K562 (cell line): ENCODE results near the gene EIF3I. TPM values are rescaled to one million over a fixed set of nuclear protein-coding genes. Genes with fewer than 3 reads are reported as not detected.

Experiments used
- ATAC-seq: fragments of 200-7000 bp; cut with Tn5 transposase; 3 replicates; pipeline ENCODE4 v1.9.1; 2020; ENCODE audit warnings: moderate library complexity
- Bru-seq: library from RNA; stranded (reverse); fragments of 400-500 nt; gene quantifications from one replicate; lab custom pipeline; 2021; lab: Mats Ljungman, UMichigan
- BruChase-seq, 2 experiments: library from RNA; stranded (reverse); fragments of 400-500 nt; gene quantifications; one replicate each; lab custom pipeline; 2021; lab: Mats Ljungman, UMichigan
- BruUV-seq: library from RNA; stranded (reverse); fragments of 400-500 nt; replicated peaks from 2 replicates; lab custom pipeline; 2021; lab: Mats Ljungman, UMichigan
- CTCF ChIA-PET: fragments of 300-600 bp; formaldehyde crosslinking; extraction: SDS; loops from one replicate; lab custom pipeline; 2021; ENCODE audit warnings: low intra/inter-chr PET ratio; lab: Yijun Ruan, JAX
- POLR2A ChIA-PET: fragments of 300-600, 350-650 bp; sonication (Branson Sonifier 250); formaldehyde crosslinking; extraction: SDS; loops from one replicate; lab custom pipeline; 2021; ENCODE audit warnings: antibody characterized with exemption, inconsistent platforms; lab: Yijun Ruan, JAX
- DNase-seq, 4 experiments: peaks; one replicate each; pipeline versions ENCODE4 v3.0.0 to v3.0.0-alpha.2; 2011 to 2018; ENCODE audit warnings: low spot score in 3 of 4, mixed read lengths in 3 of 4; ENCODE audit errors: extremely low read depth in 1 of 4
- FAIRE-seq: peaks from 2 replicates; lab custom pipeline; 2011; peaks lifted over from hg19 to GRCh38; lab: Jason Lieb, UNC
- H2AFZ ChIP-seq: 2 replicates; pipeline ENCODE4 v1.6.0; 2011; ENCODE audit warnings: low read depth, low read length, control low read depth, inconsistent platforms
- H3K27ac ChIP-seq: fragments of 200-600 bp; 3 replicates; pipeline ENCODE4 v1.8.0; 2011; ENCODE audit warnings: low read depth, mild to moderate bottlenecking, control low read depth, inconsistent platforms, low read length, moderate library complexity, mixed read lengths; ENCODE audit errors: extremely low read depth
- H3K27me3 ChIP-seq, 2 experiments: fragments of 300-600 bp in 1 of 2; 2 replicates in 1 of 2; 3 replicates in 1 of 2; pipeline versions ENCODE4 v1.6.0 to v1.8.0; 2011; ENCODE audit warnings: inconsistent platforms in 2 of 2, low read length in 2 of 2, mild to moderate bottlenecking in 1 of 2, mixed read lengths in 1 of 2, moderate library complexity in 1 of 2; ENCODE audit not compliant: control insufficient read depth in 2 of 2, insufficient read depth in 2 of 2
- H3K36me3 ChIP-seq: fragments of 300-600 bp; 3 replicates; pipeline ENCODE4 v1.8.0; 2011; ENCODE audit warnings: mild to moderate bottlenecking, low read length, inconsistent platforms; ENCODE audit not compliant: control insufficient read depth, insufficient read depth
- H3K4me1 ChIP-seq, 2 experiments: fragments of 200-600 bp in 1 of 2; replicated peaks in 1 of 2; 2 replicates in 1 of 2; 3 replicates in 1 of 2; pipeline versions ENCODE4 v1.5.1 to v1.8.0; 2011; ENCODE audit warnings: inconsistent platforms in 2 of 2, low read length in 2 of 2, mild to moderate bottlenecking in 1 of 2, mixed read lengths in 1 of 2, moderate library complexity in 1 of 2; ENCODE audit not compliant: control insufficient read depth in 2 of 2, insufficient read depth in 2 of 2
- H3K4me2 ChIP-seq: 2 replicates; pipeline ENCODE4 v1.6.1; 2011; ENCODE audit warnings: low read length, control low read depth, inconsistent platforms, mixed read lengths; ENCODE audit not compliant: insufficient read depth
- H3K4me3 ChIP-seq: fragments of 200-600 bp; sonication (generic), shearing (Covaris generic); 2 replicates; pipeline ENCODE4 v1.5.1; 2016; ENCODE audit warnings: control low read depth, inconsistent platforms
- H3K79me2 ChIP-seq: fragments of 200-600 bp; 3 replicates; pipeline ENCODE4 v1.8.0; 2011; ENCODE audit warnings: low read length, inconsistent platforms; ENCODE audit not compliant: control insufficient read depth, insufficient read depth
- H3K9ac ChIP-seq, 2 experiments: 2 replicates each; pipeline versions ENCODE4 v1.6.0 to v1.6.1; 2011; ENCODE audit warnings: low read depth in 2 of 2, low read length in 2 of 2, control low read depth in 1 of 2, inconsistent platforms in 1 of 2, mild to moderate bottlenecking in 1 of 2, mixed read lengths in 1 of 2; ENCODE audit not compliant: insufficient read depth in 1 of 2
- H3K9me1 ChIP-seq: one replicate; pipeline ENCODE4 v1.6.0; 2011; ENCODE audit warnings: inconsistent platforms, mild to moderate bottlenecking, low read length, moderate library complexity; ENCODE audit not compliant: control insufficient read depth, insufficient read depth
- H3K9me3 ChIP-seq: replicated peaks from 2 replicates; pipeline ENCODE4 v1.5.1; 2011; ENCODE audit warnings: low read depth, low read length, inconsistent platforms; ENCODE audit not compliant: control insufficient read depth, insufficient read depth
- H4K20me1 ChIP-seq: replicated peaks from 2 replicates; pipeline ENCODE4 v1.6.1; 2011; ENCODE audit warnings: low read length, inconsistent platforms, mixed read lengths; ENCODE audit not compliant: control insufficient read depth, insufficient read depth
- BMI1 ChIP-seq: fragments of 150-350 bp; IDR thresholded peaks from 2 replicates; pipeline ENCODE4 v1.6.1; 2014; ENCODE audit warnings: low read length
- CBFB ChIP-seq: sonication (generic); formaldehyde crosslinking; IDR thresholded peaks from 2 replicates; pipeline ENCODE4 v1.4.0; 2020; ENCODE audit warnings: mild to moderate bottlenecking, missing genetic modification reagents
- CHD2 ChIP-seq: IDR thresholded peaks from 2 replicates; pipeline ENCODE4 v1.6.1; 2011; ENCODE audit warnings: low read depth, low read length
- ESRRA ChIP-seq: fragments of 450-650 bp; IDR thresholded peaks from 2 replicates; pipeline ENCODE4 v1.6.1; 2014; ENCODE audit warnings: low read depth, mild to moderate bottlenecking, moderate library complexity, borderline replicate concordance
- POLR2AphosphoS2 ChIP-seq: IDR thresholded peaks from 2 replicates; pipeline ENCODE4 v1.6.1; 2012; ENCODE audit warnings: low read length, improper control_type of control experiment
- SP1 ChIP-seq: sonication (generic); formaldehyde crosslinking; IDR thresholded peaks from 2 replicates; pipeline ENCODE4 v1.8.1; 2022; ENCODE audit warnings: mild to moderate bottlenecking, missing genetic modification reagents
- ZKSCAN8 ChIP-seq: fragments of 200-800 bp; sonication (Bioruptor generic); IDR thresholded peaks from 2 replicates; pipeline ENCODE4 v1.6.1; 2016; ENCODE audit warnings: missing genetic modification characterization, missing compliant biosample characterization
- whole genome bisulfite sequencing: fragments of 100-300 bp; shearing (Covaris generic); methylation state at CpG from one replicate; pipeline ENCODE4 v1.1.6; 2016; ENCODE audit warnings: low coverage, mixed read lengths; ENCODE audit not compliant: insufficient coverage; ENCODE audit errors: missing lambda C conversion rate; 5-methylcytosine and 5-hydroxymethylcytosine counted together
- in situ Hi-C: fragments of 300-500 bp; cut with MboI; formaldehyde crosslinking; loops from 4 replicates; pipeline ENCODE4 v1.15.0; 2018; ENCODE audit warnings: inconsistent platforms, mixed read lengths
- intact Hi-C: fragments of 100-400 bp; cut with micrococcal nuclease; formaldehyde crosslinking; loops from 2 replicates; pipeline ENCODE4 v1.14.2; 2022
- long read RNA-seq, 3 experiments: library from polyadenylated mRNA in 2 of 3; library from RNA in 1 of 3; unstranded in 2 of 3; stranded (forward) in 1 of 3; transcript quantifications; one replicate each; pipeline ENCODE4 v2.0.0, GENCODE V29; 2019 to 2022
- polyA minus RNA-seq, 3 experiments: library from RNA; depleted of rRNA, polyadenylated mRNA; stranded (reverse); fragments of >200 nt; gene quantifications; 2 replicates each; pipeline ENCODE4 v1.2.3, GENCODE V29; 2011
- polyA plus RNA-seq, 8 experiments: library from polyadenylated mRNA; depleted of rRNA in 4 of 8; stranded (reverse) in 5 of 8; unstranded in 3 of 8; fragments of >200 nt; fragmentation: Nextera tagmentation in 2 of 8; fragmentation: Illumina TruSeq in 1 of 8; extraction: Ambion mirVana in 2 of 8; extraction: Trizol in 1 of 8; gene quantifications; 2 replicates each; pipeline versions ENCODE4 v1.2.1 to v1.2.3, GENCODE V29; 2011 to 2014; ENCODE audit warnings: inconsistent platforms in 1 of 8, missing spikeins in 1 of 8
- total RNA-seq, 7 experiments: library from RNA; depleted of rRNA in 6 of 7; stranded (reverse); fragments of >200 nt in 6 of 7; fragmentation: Illumina TruSeq in 2 of 7; extraction: Trizol in 2 of 7; gene quantifications; 2 replicates each; pipeline versions ENCODE4 v1.2.1 to v1.2.3, GENCODE V29; 2011 to 2021; ENCODE audit warnings: low replicate concordance in 1 of 7
- TF ChIP-seq, protein P1 (sequence below): fragments of 250-450 bp; sonication (Bioruptor Pico); IDR thresholded peaks from 2 replicates; pipeline ENCODE4 v1.4.0; 2020; ENCODE audit warnings: mild to moderate bottlenecking
- TF ChIP-seq, protein P2 (sequence below), 3 experiments: fragments of 200-800 bp in 1 of 3; fragments of 250-450 bp in 1 of 3; fragments of 450-650 bp in 1 of 3; sonication (Bioruptor Pico) in 1 of 3; sonication (Bioruptor generic) in 1 of 3; formaldehyde crosslinking in 1 of 3; IDR thresholded peaks; 2 replicates each; pipeline versions ENCODE4 v1.6.1 to v1.8.0; 2016 to 2022; ENCODE audit warnings: mild to moderate bottlenecking in 2 of 3, missing genetic modification characterization in 2 of 3, missing compliant biosample characterization in 1 of 3, moderate library complexity in 1 of 3

Gene EIF3I
- total RNA-seq (2011; cell fraction: chromatin; rRNA removed; ENCODE audit: low replicate concordance), result 50.6 and 100.0 TPM in 2 replicates
- 121 and 134 TPM in 2 replicates for total RNA-seq (2011; cell fraction: nucleolus; rRNA removed)
- total RNA-seq (2011; cell fraction: nucleoplasm; rRNA removed), result 115 and 118 TPM in 2 replicates
- 472 and 537 TPM in 2 replicates for total RNA-seq (2014; rRNA removed)
- total RNA-seq (2014; rRNA removed; fragmentation: Illumina TruSeq; extraction: Trizol), result 678 and 704 TPM in 2 replicates
- total RNA-seq (2015; rRNA removed; fragmentation: Illumina TruSeq; extraction: Trizol), result 535 and 541 TPM in 2 replicates
- 383 and 414 TPM in 2 replicates for total RNA-seq (2021)
- polyA plus RNA-seq (2011; rRNA removed), result 527 and 635 TPM in 2 replicates
- polyA plus RNA-seq (2011; cell fraction: cytosol; rRNA removed), result 872 and 984 TPM in 2 replicates
- polyA plus RNA-seq (2011; cell fraction: nucleus; rRNA removed), result 91.5 and 111 TPM in 2 replicates
- 448 and 511 TPM in 2 replicates for polyA plus RNA-seq (2012)
- 942 and 1,045 TPM in 2 replicates for polyA plus RNA-seq (2014; fragmentation: Illumina TruSeq; extraction: Trizol)
- polyA plus RNA-seq (2014; fragmentation: Nextera tagmentation; extraction: Ambion mirVana), result 1,000 to 10,000 TPM; 1,337 to 1,526 TPM
- polyA plus RNA-seq (2014; rRNA removed), result 477 and 567 TPM in 2 replicates
- 821 and 928 TPM in 2 replicates for polyA minus RNA-seq (2011; rRNA and poly(A)+ RNA removed)
- 319 and 347 TPM in 2 replicates for polyA minus RNA-seq (2011; cell fraction: cytosol; rRNA and poly(A)+ RNA removed)
- polyA minus RNA-seq (2011; cell fraction: nucleus; rRNA and poly(A)+ RNA removed), result 68.9 and 81.6 TPM in 2 replicates
- percentile 98 among the genes with signal in this experiment for Bru-seq, nascent RNA
- BruChase-seq, experiment 1, labeled RNA remaining after a 2-hour chase, result percentile 97 among the genes with signal in this experiment
- percentile 97 among the genes with signal in this experiment for BruChase-seq, experiment 2, labeled RNA remaining after a 6-hour chase
- long read RNA-seq, experiment 1, transcript EIF3I-202 (11 exons, 1,458 nt), result major isoform, 755 of 1,141 reads
- long read RNA-seq, experiment 1, partial matches to known transcripts, result 336 of 1,141 reads
- long read RNA-seq, experiment 1, other reads (novel, unspliced or antisense), result 50 of 1,141 reads
- long read RNA-seq, experiment 2, transcript EIF3I-202 (11 exons, 1,458 nt), result major isoform, 166 of 820 reads
- long read RNA-seq, experiment 2, partial matches to known transcripts, result 615 of 820 reads
- long read RNA-seq, experiment 2, other reads (novel, unspliced or antisense), result 39 of 820 reads
- long read RNA-seq, experiment 3, transcript EIF3I-202 (11 exons, 1,458 nt), result major isoform, 1,024 of 1,243 reads
- long read RNA-seq, experiment 3, partial matches to known transcripts, result 182 of 1,243 reads
- long read RNA-seq, experiment 3, other reads (novel, unspliced or antisense), result 37 of 1,243 reads

DNA sequence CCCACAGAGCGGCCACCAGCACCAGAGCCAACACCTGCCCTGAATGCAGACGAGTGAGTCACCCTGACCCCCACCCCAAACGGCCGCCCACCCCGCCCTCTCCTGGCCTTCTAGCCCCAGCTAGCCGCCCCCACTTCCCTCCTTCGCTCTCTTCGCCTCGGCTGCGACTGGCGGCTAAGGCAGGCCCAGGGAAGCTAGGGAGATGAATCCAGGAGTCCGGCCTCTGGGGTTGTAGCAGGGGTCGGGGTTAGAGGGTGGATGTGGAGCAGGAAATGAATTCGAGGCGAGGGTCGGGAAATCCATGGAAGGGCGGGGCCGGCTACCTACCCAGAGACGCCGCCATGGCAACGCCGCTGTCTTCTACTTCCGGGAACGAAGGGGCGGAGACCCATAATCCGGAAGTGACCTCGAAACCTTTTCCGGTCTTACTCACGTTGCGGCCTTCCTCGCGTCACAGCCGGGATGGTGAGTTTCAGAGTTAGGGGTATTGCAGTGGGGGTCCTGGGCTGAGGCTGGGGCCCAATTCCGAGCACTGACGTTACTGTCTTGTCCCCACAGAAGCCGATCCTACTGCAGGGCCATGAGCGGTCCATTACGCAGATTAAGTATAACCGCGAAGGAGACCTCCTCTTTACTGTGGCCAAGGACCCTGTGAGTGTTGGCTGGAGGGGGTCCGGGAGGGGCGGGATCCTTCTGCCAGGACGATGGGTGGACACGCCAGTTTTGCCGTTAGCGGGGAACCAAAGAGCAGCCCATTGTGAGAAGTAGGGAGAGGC is at the start of gene EIF3I, which contains the start of gene TMEM234:
Gene EIF3I (plus strand): TSS at position 428 of the 776 bp plus-strand sequence. CDS start 35 bp downstream, at position 463.
Gene TMEM234 (minus strand): TSS at position 374 of the 776 bp plus-strand sequence. CDS start 31 bp downstream, at position 343.
- ATAC-seq, result peak; percentile 95
- peaks cover 49% of the 10 kb centered on the region for H3K79me2 ChIP-seq
- intact Hi-C loops, result loop anchor here (2.0 kb wide), 1 partner anchor 95 kb away; no protein-coding TSS in a partner anchor
- H3K36me3 ChIP-seq, result peaks cover 50% of the 10 kb centered on the region
- peak within 1 kb of the TSS; percentile 90 for H3K27ac ChIP-seq
- H2AFZ ChIP-seq, result peak within 1 kb of the TSS; percentile 90
- H3K4me1 ChIP-seq, result peaks cover 19 to 22% of the 10 kb centered on the region in 2 experiments; a peak in 4 of 5 replicates
- POLR2A ChIA-PET, result interaction anchor here (0.7 to 1.9 kb wide), 3 partner anchors 11 to 43 kb away, joined by 3 to 14 read pairs (median 3); partner anchors contain the start of genes DCDC2B and TXLNA
- no peaks in the 10 kb centered on the region for H3K27me3 ChIP-seq
- CTCF ChIA-PET, result no interaction called here
- peak within 1 kb of the TSS; percentile 80 for H3K4me3 ChIP-seq
- no peaks in the 10 kb centered on the region for H3K9me1 ChIP-seq
- peak within 1 kb of the TSS; percentile 94 to 96 for H3K9ac ChIP-seq
- no peaks in the 10 kb centered on the region for H4K20me1 ChIP-seq
- FAIRE-seq, result peak; percentile 94
- WGBS, result under 1% methylated on average over 46 of the region's 46 CpGs
- no peaks in the 10 kb centered on the region for H3K9me3 ChIP-seq
- H3K4me2 ChIP-seq, result peak within 1 kb of the TSS; percentile 98
- in situ Hi-C loops, result no loop called here
- DNase-seq, result peak; percentile 93 to 98 (median 96)
- TSS peak; percentile 70 for BruUV-seq
- TF ChIP-seq ZKSCAN8 (CRISPR knock-in tag), result no peak
- 0 out of 2 replicates have a peak, but pooled peaks have one; percentile 12 for TF ChIP-seq CBFB (CRISPR knock-in tag)
- TF ChIP-seq, protein P1, sequence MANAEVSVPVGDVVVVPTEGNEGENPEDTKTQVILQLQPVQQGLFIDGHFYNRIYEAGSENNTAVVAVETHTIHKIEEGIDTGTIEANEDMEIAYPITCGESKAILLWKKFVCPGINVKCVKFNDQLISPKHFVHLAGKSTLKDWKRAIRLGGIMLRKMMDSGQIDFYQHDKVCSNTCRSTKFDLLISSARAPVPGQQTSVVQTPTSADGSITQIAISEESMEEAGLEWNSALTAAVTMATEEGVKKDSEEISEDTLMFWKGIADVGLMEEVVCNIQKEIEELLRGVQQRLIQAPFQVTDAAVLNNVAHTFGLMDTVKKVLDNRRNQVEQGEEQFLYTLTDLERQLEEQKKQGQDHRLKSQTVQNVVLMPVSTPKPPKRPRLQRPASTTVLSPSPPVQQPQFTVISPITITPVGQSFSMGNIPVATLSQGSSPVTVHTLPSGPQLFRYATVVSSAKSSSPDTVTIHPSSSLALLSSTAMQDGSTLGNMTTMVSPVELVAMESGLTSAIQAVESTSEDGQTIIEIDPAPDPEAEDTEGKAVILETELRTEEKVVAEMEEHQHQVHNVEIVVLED, result no peak
- TF ChIP-seq ESRRA, result peak; percentile 65; the same call in 1 of the 2 replicates
- TF ChIP-seq, protein P2, sequence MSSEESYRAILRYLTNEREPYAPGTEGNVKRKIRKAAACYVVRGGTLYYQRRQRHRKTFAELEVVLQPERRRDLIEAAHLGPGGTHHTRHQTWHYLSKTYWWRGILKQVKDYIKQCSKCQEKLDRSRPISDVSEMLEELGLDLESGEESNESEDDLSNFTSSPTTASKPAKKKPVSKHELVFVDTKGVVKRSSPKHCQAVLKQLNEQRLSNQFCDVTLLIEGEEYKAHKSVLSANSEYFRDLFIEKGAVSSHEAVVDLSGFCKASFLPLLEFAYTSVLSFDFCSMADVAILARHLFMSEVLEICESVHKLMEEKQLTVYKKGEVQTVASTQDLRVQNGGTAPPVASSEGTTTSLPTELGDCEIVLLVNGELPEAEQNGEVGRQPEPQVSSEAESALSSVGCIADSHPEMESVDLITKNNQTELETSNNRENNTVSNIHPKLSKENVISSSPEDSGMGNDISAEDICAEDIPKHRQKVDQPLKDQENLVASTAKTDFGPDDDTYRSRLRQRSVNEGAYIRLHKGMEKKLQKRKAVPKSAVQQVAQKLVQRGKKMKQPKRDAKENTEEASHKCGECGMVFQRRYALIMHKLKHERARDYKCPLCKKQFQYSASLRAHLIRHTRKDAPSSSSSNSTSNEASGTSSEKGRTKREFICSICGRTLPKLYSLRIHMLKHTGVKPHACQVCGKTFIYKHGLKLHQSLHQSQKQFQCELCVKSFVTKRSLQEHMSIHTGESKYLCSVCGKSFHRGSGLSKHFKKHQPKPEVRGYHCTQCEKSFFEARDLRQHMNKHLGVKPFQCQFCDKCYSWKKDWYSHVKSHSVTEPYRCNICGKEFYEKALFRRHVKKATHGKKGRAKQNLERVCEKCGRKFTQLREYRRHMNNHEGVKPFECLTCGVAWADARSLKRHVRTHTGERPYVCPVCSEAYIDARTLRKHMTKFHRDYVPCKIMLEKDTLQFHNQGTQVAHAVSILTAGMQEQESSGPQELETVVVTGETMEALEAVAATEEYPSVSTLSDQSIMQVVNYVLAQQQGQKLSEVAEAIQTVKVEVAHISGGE (CRISPR knock-in tag; IDR thresholded peaks at IDR 0.05), result peak in 1 of 3 experiments; percentile 58; a peak in 2 of 6 replicates
- peak; percentile 70; the same call in 1 of the 2 replicates for TF ChIP-seq POLR2AphosphoS2
- TF ChIP-seq SP1 (CRISPR knock-in tag), result peak; percentile 89
- no peak; the same call in none of the 2 replicates for TF ChIP-seq CHD2
- peak; percentile 96 for TF ChIP-seq BMI1
